HepG2 (cell line): ENCODE data around the gene MOAP1. TPM values are rescaled to one million over a fixed set of nuclear protein-coding genes. Genes with fewer than 3 reads are reported as not detected.

Source experiments
- ARNT ChIP-seq: fragments of 450-650 bp; IDR thresholded peaks from 2 replicates; pipeline ENCODE4 v1.6.1; 2017
- BCL6 ChIP-seq: IDR thresholded peaks from 2 replicates; pipeline ENCODE4 v1.6.1; 2016; ENCODE audit warnings: missing genetic modification reagents, missing compliant biosample characterization
- DMTF1 ChIP-seq: sonication (generic); formaldehyde crosslinking; IDR thresholded peaks from 2 replicates; pipeline ENCODE4 v1.4.0; 2020; ENCODE audit warnings: mild to moderate bottlenecking, missing genetic modification reagents
- MED13 ChIP-seq: sonication (generic); formaldehyde crosslinking; IDR thresholded peaks from 2 replicates; pipeline ENCODE4 v1.5.0; 2020; ENCODE audit warnings: missing genetic modification reagents
- MNT ChIP-seq: fragments of 450-650 bp; IDR thresholded peaks from 2 replicates; pipeline ENCODE4 v1.6.1; 2016
- polyA plus RNA-seq, 8 experiments: library from polyadenylated mRNA; depleted of rRNA in 3 of 8; stranded (reverse) in 7 of 8; unstranded in 1 of 8; fragments of >200 nt; fragmentation: Illumina TruSeq in 4 of 8; extraction: Trizol in 4 of 8; gene quantifications; 2 replicates each; pipeline versions ENCODE4 v1.2.1 to v1.2.3, GENCODE V29; 2011 to 2016; ENCODE audit warnings: low read depth in 4 of 8, missing spikeins in 1 of 8, mixed read lengths in 1 of 8; ENCODE audit not compliant: insufficient read depth in 1 of 8
- total RNA-seq, 5 experiments: library from RNA; depleted of rRNA; stranded (reverse); fragments of >200 nt; fragmentation: Illumina TruSeq; extraction: Trizol; gene quantifications; 2 replicates each; pipeline ENCODE4 v1.2.3, GENCODE V29; 2016; ENCODE audit warnings: low read depth in 1 of 5
- TF ChIP-seq, protein P1 (sequence below): sonication (generic); formaldehyde crosslinking; IDR thresholded peaks from 2 replicates; pipeline ENCODE4 v1.4.0; 2020; ENCODE audit warnings: missing genetic modification reagents
- TF ChIP-seq, protein P2 (sequence below): sonication (generic); formaldehyde crosslinking; IDR thresholded peaks from 2 replicates; pipeline ENCODE4 v1.4.0; 2020; ENCODE audit warnings: missing genetic modification reagents

The MOAP1 gene
- total and polyA plus RNA-seq, 2 of the 13 experiments (the other 11 are each of a cell fraction or from before 2014, with no cell fraction given), result 14.6 to 47.0 TPM

- TF ChIP-seq MED13 (no peak), BCL6 (CRISPR knock-in tag) (no peak), ARNT (no peak), DMTF1 (CRISPR knock-in tag) (no peak), MNT (no peak)
- TF ChIP-seq, protein P1, sequence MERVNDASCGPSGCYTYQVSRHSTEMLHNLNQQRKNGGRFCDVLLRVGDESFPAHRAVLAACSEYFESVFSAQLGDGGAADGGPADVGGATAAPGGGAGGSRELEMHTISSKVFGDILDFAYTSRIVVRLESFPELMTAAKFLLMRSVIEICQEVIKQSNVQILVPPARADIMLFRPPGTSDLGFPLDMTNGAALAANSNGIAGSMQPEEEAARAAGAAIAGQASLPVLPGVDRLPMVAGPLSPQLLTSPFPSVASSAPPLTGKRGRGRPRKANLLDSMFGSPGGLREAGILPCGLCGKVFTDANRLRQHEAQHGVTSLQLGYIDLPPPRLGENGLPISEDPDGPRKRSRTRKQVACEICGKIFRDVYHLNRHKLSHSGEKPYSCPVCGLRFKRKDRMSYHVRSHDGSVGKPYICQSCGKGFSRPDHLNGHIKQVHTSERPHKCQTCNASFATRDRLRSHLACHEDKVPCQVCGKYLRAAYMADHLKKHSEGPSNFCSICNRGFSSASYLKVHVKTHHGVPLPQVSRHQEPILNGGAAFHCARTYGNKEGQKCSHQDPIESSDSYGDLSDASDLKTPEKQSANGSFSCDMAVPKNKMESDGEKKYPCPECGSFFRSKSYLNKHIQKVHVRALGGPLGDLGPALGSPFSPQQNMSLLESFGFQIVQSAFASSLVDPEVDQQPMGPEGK (CRISPR knock-in tag), result no peak
- TF ChIP-seq, protein P2, sequence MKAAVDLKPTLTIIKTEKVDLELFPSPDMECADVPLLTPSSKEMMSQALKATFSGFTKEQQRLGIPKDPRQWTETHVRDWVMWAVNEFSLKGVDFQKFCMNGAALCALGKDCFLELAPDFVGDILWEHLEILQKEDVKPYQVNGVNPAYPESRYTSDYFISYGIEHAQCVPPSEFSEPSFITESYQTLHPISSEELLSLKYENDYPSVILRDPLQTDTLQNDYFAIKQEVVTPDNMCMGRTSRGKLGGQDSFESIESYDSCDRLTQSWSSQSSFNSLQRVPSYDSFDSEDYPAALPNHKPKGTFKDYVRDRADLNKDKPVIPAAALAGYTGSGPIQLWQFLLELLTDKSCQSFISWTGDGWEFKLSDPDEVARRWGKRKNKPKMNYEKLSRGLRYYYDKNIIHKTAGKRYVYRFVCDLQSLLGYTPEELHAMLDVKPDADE (CRISPR knock-in tag), result no peak
Observed at GRCh38 chr14:93150227-93151208, 34.2 kb downstream of the MOAP1 start (continued).
